IMR-90 (cell line): ENCODE measurements around the gene HDAC9. TPM values are rescaled to one million over a fixed set of nuclear protein-coding genes. Genes with fewer than 3 reads are reported as not detected.

Source experiments
- ATAC-seq: fragments of 200-7000 bp; cut with Tn5 transposase; 2 replicates; pipeline ENCODE4 v1.9.1; 2020; ENCODE audit warnings: low read depth, mild to moderate bottlenecking, moderate library complexity
- BruUV-seq: library from RNA; stranded (reverse); fragments of 400-500 nt; replicated peaks from 2 replicates; lab custom pipeline; 2021; lab: Mats Ljungman, UMichigan
- CTCF ChIA-PET: fragments of 300-600 bp; formaldehyde crosslinking; extraction: SDS; loops from one replicate; lab custom pipeline; 2021; ENCODE audit warnings: antibody characterized with exemption; lab: Yijun Ruan, JAX
- POLR2A ChIA-PET: fragments of 300-600 bp; sonication (Branson Sonifier 250); formaldehyde crosslinking; loops from one replicate; lab custom pipeline; 2022; ENCODE audit warnings: antibody characterized with exemption; ENCODE audit not compliant: unreplicated experiment; lab: Charles Lee
- DNase-seq: peaks from one replicate; pipeline ENCODE4 v3.0.0; 2013
- H2AFZ ChIP-seq: replicated peaks from 2 replicates; pipeline ENCODE3; 2013; ENCODE audit warnings: low read length, mild to moderate bottlenecking; ENCODE audit not compliant: poor library complexity
- H2AK5ac ChIP-seq: 2 replicates; pipeline ENCODE4 v1.6.1; 2013; ENCODE audit warnings: low read depth, low read length, inconsistent platforms
- H2AK9ac ChIP-seq: replicated peaks from 2 replicates; pipeline ENCODE3; 2013; ENCODE audit warnings: mild to moderate bottlenecking, low read depth, low read length, moderate library complexity; ENCODE audit not compliant: poor library complexity
- H2BK120ac ChIP-seq: 2 replicates; pipeline ENCODE4 v1.6.1; 2013; ENCODE audit warnings: low read depth, low read length, inconsistent platforms
- H2BK15ac ChIP-seq: 3 replicates; pipeline ENCODE4 v1.6.1; 2013; ENCODE audit warnings: low read depth, low read length, inconsistent platforms
- H2BK20ac ChIP-seq: 2 replicates; pipeline ENCODE4 v1.6.1; 2013; ENCODE audit warnings: low read depth, mild to moderate bottlenecking, inconsistent platforms, low read length, moderate library complexity
- H2BK5ac ChIP-seq: 2 replicates; pipeline ENCODE4 v1.6.1; 2013; ENCODE audit warnings: mild to moderate bottlenecking, low read depth, low read length, inconsistent platforms; ENCODE audit not compliant: poor library complexity, severe bottlenecking
- H3K14ac ChIP-seq: replicated peaks from 2 replicates; pipeline ENCODE4 v1.6.1; 2013; ENCODE audit warnings: low read depth, low read length, inconsistent platforms
- H3K18ac ChIP-seq: 2 replicates; pipeline ENCODE4 v1.6.1; 2013; ENCODE audit warnings: low read depth, low read length, control low read depth
- H3K23ac ChIP-seq: 2 replicates; pipeline ENCODE4 v1.6.1; 2013; ENCODE audit warnings: low read depth, low read length, inconsistent platforms
- H3K27ac ChIP-seq: 2 replicates; pipeline ENCODE4 v1.5.1; 2013; ENCODE audit warnings: mild to moderate bottlenecking, control low read depth, low read length; ENCODE audit not compliant: insufficient read depth
- H3K27me3 ChIP-seq: 2 replicates; pipeline ENCODE4 v1.6.1; 2013; ENCODE audit warnings: low read length; ENCODE audit not compliant: control insufficient read depth, insufficient read depth
- H3K36me3 ChIP-seq: 2 replicates; pipeline ENCODE4 v1.6.1; 2013; ENCODE audit warnings: low read length, mixed read lengths; ENCODE audit not compliant: control insufficient read depth, insufficient read depth
- H3K4ac ChIP-seq: 2 replicates; pipeline ENCODE4 v1.6.1; 2013; ENCODE audit warnings: low read depth, low read length, inconsistent platforms
- H3K4me1 ChIP-seq: 2 replicates; pipeline ENCODE4 v1.6.1; 2013; ENCODE audit warnings: low read length, mixed read lengths; ENCODE audit not compliant: control insufficient read depth, insufficient read depth
- H3K4me2 ChIP-seq: 2 replicates; pipeline ENCODE4 v1.6.1; 2013; ENCODE audit warnings: low read depth, mild to moderate bottlenecking, control low read depth, low read length, moderate library complexity
- H3K4me3 ChIP-seq: 2 replicates; pipeline ENCODE4 v1.5.1; 2013; ENCODE audit warnings: low read depth, mild to moderate bottlenecking, control low read depth, low read length, moderate library complexity; ENCODE audit not compliant: insufficient read depth
- H3K56ac ChIP-seq: 2 replicates; pipeline ENCODE4 v1.6.1; 2013; ENCODE audit warnings: low read length, inconsistent platforms; ENCODE audit not compliant: insufficient read depth; ENCODE audit errors: extremely low read depth
- H3K79me1 ChIP-seq, 2 experiments: 2 replicates each; pipeline ENCODE4 v1.6.1; 2013; ENCODE audit warnings: low read length in 2 of 2, inconsistent platforms in 1 of 2, low read depth in 1 of 2
- H3K9ac ChIP-seq: 2 replicates; pipeline ENCODE4 v1.6.1; 2013; ENCODE audit warnings: low read depth, low read length, control low read depth
- H3K9me1 ChIP-seq: 2 replicates; pipeline ENCODE4 v1.6.1; 2013; ENCODE audit warnings: low read length, inconsistent platforms; ENCODE audit not compliant: insufficient read depth
- H3K9me3 ChIP-seq: 2 replicates; pipeline ENCODE4 v1.6.1; 2013; ENCODE audit warnings: low read length; ENCODE audit not compliant: control insufficient read depth, insufficient read depth
- H4K20me1 ChIP-seq: 2 replicates; pipeline ENCODE4 v1.6.1; 2013; ENCODE audit warnings: low read length, inconsistent platforms; ENCODE audit not compliant: insufficient read depth
- H4K5ac ChIP-seq: 2 replicates; pipeline ENCODE4 v1.6.1; 2013; ENCODE audit warnings: mild to moderate bottlenecking, low read depth, low read length, control low read depth
- H4K8ac ChIP-seq, 2 experiments: 2 replicates each; pipeline ENCODE4 v1.6.1; 2013; ENCODE audit warnings: low read depth in 2 of 2, low read length in 2 of 2, control low read depth in 1 of 2, inconsistent platforms in 1 of 2
- H4K91ac ChIP-seq: 2 replicates; pipeline ENCODE4 v1.6.1; 2013; ENCODE audit warnings: low read depth, low read length, inconsistent platforms; ENCODE audit not compliant: insufficient read depth
- CEBPB ChIP-seq: IDR thresholded peaks from 2 replicates; pipeline ENCODE4 v1.6.1; 2012; ENCODE audit warnings: low read depth, low read length, improper control_type of control experiment
- CHD1 ChIP-seq: IDR thresholded peaks from 2 replicates; pipeline ENCODE4 v1.6.1; 2012; ENCODE audit warnings: low read depth, low read length, improper control_type of control experiment
- MAFK ChIP-seq: IDR thresholded peaks from 2 replicates; pipeline ENCODE4 v1.6.1; 2012; ENCODE audit warnings: low read depth, low read length, improper control_type of control experiment
- dilution Hi-C: fragments of 300-500 bp; cut with HindIII; formaldehyde crosslinking; loops from one replicate; pipeline ENCODE4 v1.14.3; 2018; ENCODE audit warnings: low sequenced_read_pairs; ENCODE audit not compliant: unreplicated experiment
- in situ Hi-C: fragments of 300-500 bp; cut with MboI; formaldehyde crosslinking; loops from 3 replicates; pipeline ENCODE4 v1.14.3; 2019; ENCODE audit warnings: low sequenced_read_pairs, inconsistent platforms, mixed read lengths
- intact Hi-C: fragments of 100-400 bp; cut with micrococcal nuclease; formaldehyde crosslinking; loops from 2 replicates; pipeline ENCODE4 v1.10.0; 2022
- polyA plus RNA-seq, 3 experiments: library from polyadenylated mRNA; depleted of rRNA; stranded (reverse); fragments of >200 nt; gene quantifications; 2 replicates each; pipeline ENCODE4 v1.2.3, GENCODE V29; 2012; ENCODE audit warnings: low replicate concordance in 1 of 3
- total RNA-seq: library from RNA; depleted of rRNA; stranded (reverse); fragments of >200 nt; gene quantifications from 2 replicates; pipeline ENCODE4 v1.2.3, GENCODE V29; 2012

The HDAC9 gene
- total and polyA plus RNA-seq, 2 of the 4 experiments (the other 2 are of a cell fraction): 4.3 to 24.7 TPM

- H2BK15ac ChIP-seq: no peak overlapping the region
- no peak overlapping the region for H3K56ac ChIP-seq
- no peaks in the 10 kb centered on the region for H3K4me1 ChIP-seq
- ATAC-seq (no peak), DNase-seq (no peak)
- H3K14ac ChIP-seq: no peak overlapping the region
- dilution Hi-C loops (no loop called here), in situ Hi-C loops (no loop called here), intact Hi-C loops (no loop called here)
- H3K27ac ChIP-seq: no peak overlapping the region
- no peak overlapping the region for H4K91ac ChIP-seq
- no peaks in the 10 kb centered on the region for H3K9me3 ChIP-seq
- no peaks in the 10 kb centered on the region for H3K36me3 ChIP-seq
- no peak overlapping the region for H3K23ac ChIP-seq
- no peak overlapping the region for H3K4me2 ChIP-seq
- H3K4ac ChIP-seq: no peak overlapping the region
- H3K27me3 ChIP-seq: no peaks in the 10 kb centered on the region
- no peak overlapping the region for H3K4me3 ChIP-seq
- no peak overlapping the region for H3K18ac ChIP-seq
- no peaks in the 10 kb centered on the region for H4K20me1 ChIP-seq
- H3K79me1 ChIP-seq: no peaks in the 10 kb centered on the region
- H2AK5ac ChIP-seq: no peak overlapping the region
- no peak overlapping the region for H2BK5ac ChIP-seq
- no peak overlapping the region for H2BK20ac ChIP-seq
- H4K5ac ChIP-seq: no peak overlapping the region
- H4K8ac ChIP-seq: no peak overlapping the region
- H2BK120ac ChIP-seq: no peak overlapping the region
- ChIA-PET POLR2A (no interaction called here), CTCF (no interaction called here)
- no peak overlapping the region for H2AK9ac ChIP-seq
- TF ChIP-seq MAFK (peak; percentile 81), CEBPB (peak; percentile 30; the same call in 1 of the 2 replicates), CHD1 (no peak)
- BruUV-seq: no TSS peak
- H3K9me1 ChIP-seq: no peaks in the 10 kb centered on the region
- no peak overlapping the region for H2AFZ ChIP-seq
- no peak overlapping the region for H3K9ac ChIP-seq
Observed at GRCh38 chr7:18450019-18450418, 45.5 kb upstream of the HDAC9 start.
